H1 (cell line): ENCODE data around the gene SHROOM3. TPM values are rescaled to one million over a fixed set of nuclear protein-coding genes. Genes with fewer than 3 reads are reported as not detected.

Experiments used
- CHD7 ChIP-seq: fragments of 300-600 bp; sonication (generic); IDR thresholded peaks from 2 replicates; pipeline ENCODE4 v1.7.1; 2012; ENCODE audit warnings: low read length, moderate library complexity, mild to moderate bottlenecking, inconsistent platforms; ENCODE audit not compliant: insufficient replicate concordance
- KDM1A ChIP-seq: fragments of 200-600, 300-600 bp; sonication (generic); IDR thresholded peaks from 2 replicates; pipeline ENCODE4 v1.7.1; 2016; ENCODE audit warnings: mild to moderate bottlenecking, low read length, borderline replicate concordance
- RBBP5 ChIP-seq: IDR thresholded peaks from 2 replicates; pipeline ENCODE4 v1.7.1; 2012; ENCODE audit warnings: low read depth, mild to moderate bottlenecking, inconsistent platforms, low read length, moderate library complexity, borderline replicate concordance
- polyA plus RNA-seq, 7 experiments: library from polyadenylated mRNA; depleted of rRNA in 3 of 7; stranded (reverse) in 5 of 7; unstranded in 2 of 7; fragments of >200 nt in 5 of 7; fragments of 200-250 nt in 2 of 7; gene quantifications; 1 replicate in 5 of 7; 2 replicates in 1 of 7; 4 replicates in 1 of 7; pipeline versions ENCODE4 v1.2.1 to v1.2.3, GENCODE V29; 2011 to 2013; ENCODE audit warnings: missing spikeins in 2 of 7, mixed read lengths in 2 of 7
- total RNA-seq: library from RNA; stranded (reverse); fragmentation: NEBNext Ultra II Directional; extraction: Animal tissue kit (Norgen Biotek cat#: 25700); gene quantifications from 2 replicates; pipeline ENCODE4 v1.2.1, GENCODE V29; 2021

Gene SHROOM3
- total and polyA plus RNA-seq, 2 of the 8 experiments (the other 6 are each of a cell fraction or from before 2014, with no cell fraction given) = 15.8 to 34.0 TPM

DNA sequence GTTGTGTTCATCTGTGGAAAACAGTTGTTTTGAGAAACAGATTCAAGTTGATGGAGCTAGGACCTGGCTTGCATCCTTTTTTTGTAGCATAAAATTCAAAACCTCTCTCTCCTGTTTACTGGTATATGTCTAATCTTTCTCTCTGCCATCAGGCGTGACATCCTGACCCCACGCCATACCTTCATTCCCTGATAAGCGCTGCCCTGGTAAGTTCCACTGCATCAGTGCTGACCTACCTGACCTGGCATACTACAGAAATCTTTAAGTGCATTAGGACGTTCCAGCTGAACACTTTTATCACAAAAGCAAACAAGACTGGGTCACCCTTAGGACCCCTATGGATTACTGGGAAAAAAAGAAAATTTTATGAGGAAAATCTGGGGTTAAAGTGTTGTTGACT lies 230.7 kb downstream of the SHROOM3 start (continued):
- TF ChIP-seq CHD7 (no peak), RBBP5 (no peak), KDM1A (no peak)
